Stimulated activated naive CD8-positive, alpha-beta T cell treated with anti-CD3 and anti-CD28 coated beads, Interleukin-15, Interleukin-2, amounts not matched to agents 100 U/mL and 50 U/mL, for 24 hours (primary cell): ENCODE data around the gene SYCP2L.
"Not testable (repeated sequence)": the region's sequence is repeated elsewhere in the genome, so short reads cannot be mapped to it uniquely, and the experiment has no call there.

Experiments
- ATAC-seq: fragments of 150-1000 bp; cut with Tn5 transposase; one replicate; pipeline ENCODE4 v1.10.0; 2021
- DNase-seq: peaks from one replicate; pipeline ENCODE4 v3.0.0; 2021

The SYCP2L gene

DNA sequence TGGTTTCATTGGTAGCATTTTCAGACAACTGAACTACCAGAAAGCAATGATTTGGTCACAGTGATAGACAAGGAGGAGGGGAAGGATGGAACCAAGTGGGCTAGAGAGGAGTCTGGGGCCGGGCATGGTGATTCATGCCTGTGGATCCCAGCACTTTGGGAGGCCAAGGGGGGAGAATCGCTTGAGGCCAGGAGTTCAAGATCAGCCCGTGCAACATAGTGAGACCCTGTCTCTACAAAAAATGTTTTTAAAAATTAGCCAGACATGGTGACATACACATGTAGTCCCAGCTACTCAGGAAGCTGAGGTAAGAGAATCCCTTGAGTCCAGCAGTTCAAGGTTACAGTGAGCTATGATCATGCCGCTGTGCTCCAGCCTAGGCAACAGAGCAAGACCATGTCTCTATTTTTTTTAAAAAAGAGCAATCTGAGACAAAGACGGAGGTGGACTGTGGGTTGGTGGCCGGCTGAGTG, 70.6 kb downstream of the SYCP2L start:
- DNase-seq (no peak), ATAC-seq (no peak)

DNA sequence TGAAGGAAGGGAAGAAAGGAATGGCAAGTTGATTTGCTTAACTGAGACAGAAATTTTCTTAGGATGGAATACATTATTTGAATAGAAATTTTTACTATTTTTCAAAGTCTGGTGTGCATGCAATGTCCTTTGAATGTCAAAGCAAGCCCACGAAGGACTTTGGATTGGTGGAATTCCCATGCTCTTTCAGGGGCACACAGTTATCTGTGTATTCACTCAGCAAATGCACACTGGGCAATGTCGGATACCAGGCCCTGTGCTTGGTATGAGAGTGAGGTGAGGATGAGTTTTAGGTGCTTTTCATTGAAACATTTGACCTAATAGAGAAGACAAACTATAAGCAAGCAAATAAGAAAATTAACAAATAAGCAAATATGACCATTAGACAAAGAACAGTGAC, 73.3 kb downstream of the SYCP2L start:
- DNase-seq (no peak), ATAC-seq (no peak)

DNA sequence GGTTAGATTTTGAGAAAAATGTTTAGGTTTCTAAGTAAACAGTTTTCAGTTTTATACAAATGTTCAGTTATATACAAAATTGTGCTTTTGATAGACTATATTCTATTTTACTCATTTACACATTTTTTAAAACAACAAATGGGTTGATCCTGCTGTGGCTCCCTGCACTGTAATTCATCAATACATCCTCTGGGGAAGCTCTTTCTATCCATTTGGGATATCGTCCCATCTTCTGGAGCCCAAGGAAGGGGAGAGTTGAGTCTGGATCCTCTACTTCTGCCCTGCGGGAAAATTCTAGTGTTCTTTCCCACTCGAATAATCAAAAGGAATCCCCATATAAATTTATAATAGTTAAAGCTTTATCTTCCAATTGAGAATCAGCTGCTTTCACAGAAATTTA, 75.0 kb downstream of the SYCP2L start:
- DNase-seq (no peak), ATAC-seq (no peak)

DNA sequence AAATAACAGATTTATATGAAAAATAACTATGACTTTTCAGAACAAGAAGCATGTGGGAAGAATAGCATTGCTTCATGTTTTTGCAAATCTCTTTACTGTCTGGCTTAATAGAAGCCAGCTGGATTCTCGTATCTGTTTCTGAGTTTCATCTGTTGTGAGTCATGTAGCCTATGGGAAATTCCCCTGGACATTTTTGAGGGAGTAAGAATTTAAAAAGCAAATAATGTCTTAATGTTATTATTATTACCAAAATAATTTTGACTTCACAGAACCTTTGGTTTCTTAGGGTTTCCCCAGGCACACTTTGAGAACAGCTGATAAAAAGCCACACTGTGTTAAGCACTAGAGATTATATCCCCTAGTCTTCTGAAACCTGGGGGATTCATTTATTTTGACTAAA, 75.8 kb downstream of the SYCP2L start:
- DNase-seq, result no peak
- ATAC-seq, result no peak

DNA sequence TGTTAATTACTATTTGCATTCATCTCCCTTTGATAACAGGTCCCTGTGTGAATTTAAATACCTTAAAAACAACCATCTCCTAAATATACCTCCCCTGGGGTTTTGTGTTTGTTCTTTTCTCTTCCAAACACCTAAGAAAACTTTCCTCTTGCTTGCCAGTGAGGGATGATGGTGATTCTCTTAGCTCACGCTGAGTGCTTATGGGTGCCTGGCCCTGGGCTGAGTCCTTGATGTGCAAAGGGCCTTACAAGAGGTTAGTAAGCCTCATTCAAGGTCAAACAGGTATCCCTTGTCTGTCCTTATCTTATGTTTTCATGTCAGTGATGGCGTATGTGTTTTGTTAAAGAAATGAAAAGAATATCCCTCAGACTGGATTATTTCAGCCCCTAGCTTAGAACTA, 76.3 kb downstream of the SYCP2L start:
- ATAC-seq, result no peak
- no peak for DNase-seq

DNA sequence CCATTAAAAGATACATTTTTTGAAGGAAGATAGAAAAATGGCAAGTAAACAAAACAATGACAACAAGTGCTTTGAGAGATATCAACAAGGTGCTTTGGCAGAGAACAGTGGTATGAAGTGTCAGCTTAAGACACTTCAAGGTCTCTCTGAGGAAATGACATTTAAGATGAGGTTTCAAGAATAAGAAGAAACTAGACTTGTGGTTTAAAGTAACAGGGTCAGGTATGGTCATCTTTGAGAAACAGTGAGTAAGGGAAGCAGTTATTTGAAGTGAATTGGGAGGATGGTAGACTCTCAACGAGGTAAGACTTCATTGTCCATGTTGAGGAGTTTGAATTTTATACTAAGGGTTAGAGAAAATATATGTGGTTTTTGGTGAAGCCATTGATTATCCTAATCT, 77.8 kb downstream of the SYCP2L start:
- ATAC-seq (no peak), DNase-seq (no peak)

DNA sequence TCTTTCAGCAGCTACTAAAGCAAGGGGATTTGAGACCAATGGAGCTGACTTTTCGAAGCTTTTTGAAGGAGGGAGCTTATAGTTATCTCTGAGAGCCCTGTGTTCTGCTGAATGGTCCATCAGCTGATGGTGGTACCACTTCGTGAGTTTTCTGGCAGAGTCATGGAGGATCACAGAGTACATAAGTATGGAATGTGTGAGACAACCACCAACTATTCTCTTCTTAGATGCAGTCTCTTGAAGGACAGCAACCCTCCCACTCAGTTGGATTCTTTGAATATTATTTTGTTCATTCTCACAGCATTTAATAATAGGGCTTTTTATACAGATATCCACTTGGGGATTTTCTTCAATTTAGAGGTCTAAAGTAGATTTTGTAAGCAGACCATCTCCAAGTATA, 81.9 kb downstream of the SYCP2L start:
- no peak for ATAC-seq

DNA sequence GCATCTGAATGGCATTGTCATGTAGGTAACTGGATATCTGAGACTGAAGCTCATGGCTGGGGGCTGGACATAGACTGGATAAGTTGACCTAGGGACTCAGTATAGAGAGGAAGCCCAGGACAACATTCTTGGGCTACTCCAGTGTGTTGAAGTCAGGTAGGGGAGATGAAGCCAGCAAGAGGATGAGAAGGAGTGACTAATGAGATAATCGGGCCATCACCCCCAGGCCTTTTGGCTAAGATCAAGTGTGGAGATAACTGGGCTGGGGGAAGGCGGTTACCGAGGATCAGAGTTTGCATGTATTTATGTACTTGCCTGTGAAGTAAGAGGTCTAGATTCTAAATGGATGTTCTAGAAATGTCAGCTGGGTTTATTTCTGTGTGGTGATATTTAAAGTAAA, 83.9 kb downstream of the SYCP2L start:
- ATAC-seq (no peak), DNase-seq (no peak)

More for the DNA sequence above, 81.9 kb downstream of the SYCP2L start:
- DNase-seq, result no peak

DNA sequence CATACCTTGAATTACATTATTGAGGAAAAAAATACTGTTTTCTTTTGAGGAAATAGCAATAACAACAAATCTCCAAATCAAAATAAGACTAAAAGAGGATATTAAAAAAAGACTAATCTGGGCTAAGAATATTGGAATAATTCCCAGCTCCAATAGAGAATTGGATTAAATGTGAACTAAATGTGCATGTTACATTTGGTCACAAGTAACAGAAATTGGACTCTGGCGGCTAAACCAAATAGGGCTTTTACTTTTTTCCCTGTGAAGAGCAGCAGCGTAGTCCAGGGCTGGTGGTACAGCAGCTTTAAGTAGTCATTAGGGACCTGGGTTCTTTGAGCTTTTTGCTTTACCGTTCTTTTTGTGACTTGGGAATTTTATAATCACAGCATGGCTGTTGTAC, 85.3 kb downstream of the SYCP2L start:
- DNase-seq, result no peak
- ATAC-seq, result no peak

DNA sequence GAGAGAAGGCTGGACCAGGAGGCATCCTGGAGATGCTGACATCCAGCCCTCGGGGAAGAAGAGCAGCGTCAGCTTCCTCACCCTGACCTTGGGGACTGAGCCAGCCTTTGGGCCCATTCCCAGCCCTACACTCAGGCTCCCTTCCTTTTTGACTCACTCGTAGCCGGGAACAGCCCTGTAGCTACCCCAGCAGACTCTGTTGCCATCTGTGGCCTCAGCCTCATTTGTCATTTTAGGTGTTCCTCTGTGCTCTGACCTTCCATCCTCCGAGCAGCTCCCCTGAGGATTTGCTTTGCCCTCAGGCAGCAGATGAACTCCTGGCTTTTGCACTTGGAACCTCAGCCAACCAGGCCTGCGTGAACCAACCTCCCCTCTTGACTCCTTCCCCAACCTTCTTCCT, 89.7 kb downstream of the SYCP2L start:
- ATAC-seq (no peak), DNase-seq (no peak)

DNA sequence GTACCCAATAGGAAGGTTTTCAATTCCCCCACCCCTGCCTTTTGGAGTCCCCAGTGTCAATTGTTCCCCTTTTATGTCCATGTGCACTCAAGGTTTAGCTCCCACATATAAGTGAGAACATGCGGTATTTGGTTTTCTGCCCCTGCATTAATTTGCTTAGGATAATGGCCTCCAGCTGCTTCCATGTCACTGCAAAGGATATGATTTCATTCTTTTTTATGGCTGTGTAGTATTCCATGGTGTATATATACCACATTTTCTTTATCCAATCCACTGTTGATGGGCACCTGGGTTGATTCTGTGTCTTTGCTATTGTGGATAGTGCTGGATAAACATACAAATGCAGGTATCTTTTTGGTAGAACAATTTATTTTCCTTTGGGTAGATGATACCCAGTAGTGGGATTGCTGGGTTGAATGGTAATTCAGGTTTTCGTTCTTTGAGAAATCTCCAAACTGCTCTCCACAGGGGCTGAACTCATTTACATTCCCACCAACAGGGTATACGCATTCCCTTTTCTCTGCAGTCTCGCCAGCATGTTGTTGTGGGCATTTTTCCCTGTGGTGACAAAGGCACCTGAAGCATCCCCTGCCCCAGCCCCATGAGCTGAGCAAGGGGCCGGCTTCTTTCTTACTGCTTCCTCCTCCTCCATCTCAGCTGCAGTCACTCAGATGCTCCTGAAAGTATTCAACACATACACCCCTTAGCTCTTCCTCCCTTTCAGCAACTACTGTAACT, 90.5 kb downstream of the SYCP2L start:
- ATAC-seq, result no peak
- DNase-seq, result no peak

DNA sequence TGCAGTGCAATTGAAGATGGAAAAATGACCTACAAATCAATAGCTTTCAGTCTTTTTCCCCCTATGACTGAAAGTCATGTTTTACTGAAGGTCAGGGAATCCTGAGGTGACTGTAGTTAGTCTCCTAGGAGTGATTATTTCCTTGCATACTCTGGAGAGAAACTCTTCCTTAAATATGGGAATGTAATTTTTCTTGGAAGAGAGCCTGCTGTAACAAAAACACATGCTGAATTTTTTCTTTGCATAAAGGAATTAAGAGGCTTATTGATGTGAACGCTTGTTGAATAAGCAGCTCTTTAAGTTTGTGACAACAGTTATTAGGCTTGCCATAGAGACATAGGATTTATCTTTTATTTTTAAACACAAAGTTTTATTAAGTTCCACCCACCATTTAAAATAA, 92.8 kb downstream of the SYCP2L start:
- no peak for ATAC-seq
- no peak for DNase-seq

DNA sequence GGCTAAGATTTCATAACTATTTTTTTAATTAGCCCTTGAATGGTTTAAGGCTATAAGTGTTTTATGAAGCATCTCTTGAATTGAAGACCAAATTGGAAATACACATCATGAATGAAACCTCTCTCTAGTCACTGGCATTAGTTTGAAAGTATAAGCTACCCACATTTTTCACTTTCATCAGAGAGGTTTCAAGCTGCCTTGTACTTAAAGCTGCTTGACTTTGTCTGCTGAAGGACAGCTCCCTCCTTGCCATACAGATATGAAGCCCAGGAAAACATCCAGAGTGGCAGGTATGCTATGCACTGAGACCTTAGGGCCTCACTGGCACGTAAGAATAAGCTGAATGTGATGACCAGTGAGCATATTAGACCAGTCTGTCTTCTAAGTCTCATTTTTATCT, 94.6 kb downstream of the SYCP2L start:
- DNase-seq (no peak), ATAC-seq (no peak)

DNA sequence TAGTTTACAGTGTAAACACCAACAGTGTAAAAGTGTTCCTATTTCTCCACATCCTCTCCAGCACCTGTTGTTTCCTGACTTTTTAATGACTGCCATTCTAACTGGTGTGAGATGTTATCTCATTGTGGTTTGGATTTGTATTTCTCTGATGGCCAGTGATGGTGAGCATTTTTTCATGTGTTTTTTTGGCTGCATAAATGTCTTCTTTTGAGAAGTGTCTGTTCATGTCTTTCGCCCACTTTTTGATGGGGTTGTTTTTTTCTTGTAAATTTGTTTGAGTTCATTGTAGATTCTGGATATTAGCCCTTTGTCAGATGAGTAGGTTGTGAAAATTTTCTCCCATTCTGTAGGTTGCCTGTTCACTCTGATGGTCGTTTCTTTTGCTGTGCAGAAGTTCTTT, 98.1 kb downstream of the SYCP2L start:
- ATAC-seq, result not testable (repeated sequence)

DNA sequence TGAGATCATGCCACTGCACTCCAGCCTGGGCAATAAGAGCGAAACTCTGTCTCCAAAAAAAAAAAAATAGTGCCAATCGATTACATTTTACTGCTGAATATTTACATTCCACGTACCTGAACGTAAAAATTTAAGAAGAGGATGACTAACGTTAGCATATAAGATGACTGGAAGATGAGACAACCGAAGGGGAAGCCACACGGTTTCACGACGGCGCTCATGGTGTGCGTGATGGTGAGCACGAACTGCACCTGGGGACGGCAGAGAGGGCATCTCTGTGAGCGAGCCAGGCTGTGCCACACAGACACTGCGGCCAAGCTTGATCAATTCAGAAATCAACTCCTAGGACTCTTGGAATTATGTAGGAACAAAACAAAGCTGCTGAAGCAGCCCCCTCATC, 102.7 kb downstream of the SYCP2L start:
- no peak for ATAC-seq
- no peak for DNase-seq

More for the DNA sequence above, 98.1 kb downstream of the SYCP2L start:
- not testable (repeated sequence) for DNase-seq

DNA sequence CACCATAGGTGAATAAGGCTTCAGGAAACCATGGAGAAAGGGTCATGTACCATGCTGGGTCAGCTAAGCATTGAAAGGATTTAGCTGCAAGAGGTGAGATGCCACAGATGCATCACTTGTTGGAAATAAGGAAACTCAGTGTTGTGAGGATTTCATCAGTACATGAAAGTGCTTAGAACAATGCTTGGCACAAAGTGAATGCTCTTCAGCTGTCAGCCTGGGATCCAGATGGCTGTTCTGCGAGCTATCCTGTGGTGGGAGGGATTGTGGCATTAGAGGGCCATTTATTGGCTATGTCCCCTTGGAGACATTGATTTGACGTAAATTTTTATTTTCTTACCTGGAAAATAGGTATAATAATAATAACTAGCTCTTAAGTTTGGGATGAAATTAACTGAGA, 104.3 kb downstream of the SYCP2L start:
- DNase-seq (no peak), ATAC-seq (no peak)

DNA sequence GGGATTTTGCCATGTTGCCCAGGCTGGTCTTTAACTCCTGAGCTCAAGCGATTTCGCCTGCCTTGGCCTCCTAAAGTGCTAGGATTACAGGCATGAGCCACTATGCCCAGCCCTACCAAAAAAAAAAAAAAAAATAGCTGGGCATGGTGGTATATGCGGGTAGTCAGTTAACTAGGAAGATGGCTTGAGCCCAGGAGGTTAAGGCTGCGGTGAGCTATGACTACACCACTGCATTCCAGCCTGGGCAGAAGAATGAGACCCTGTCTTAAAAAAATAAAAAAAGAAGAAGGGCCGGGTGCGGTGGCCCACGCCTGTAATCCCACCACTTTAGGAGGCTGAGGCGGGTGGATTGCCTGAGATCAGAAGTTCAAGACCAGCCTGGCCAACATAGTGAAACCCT, 107.0 kb downstream of the SYCP2L start:
- no peak for ATAC-seq
- DNase-seq, result no peak

DNA sequence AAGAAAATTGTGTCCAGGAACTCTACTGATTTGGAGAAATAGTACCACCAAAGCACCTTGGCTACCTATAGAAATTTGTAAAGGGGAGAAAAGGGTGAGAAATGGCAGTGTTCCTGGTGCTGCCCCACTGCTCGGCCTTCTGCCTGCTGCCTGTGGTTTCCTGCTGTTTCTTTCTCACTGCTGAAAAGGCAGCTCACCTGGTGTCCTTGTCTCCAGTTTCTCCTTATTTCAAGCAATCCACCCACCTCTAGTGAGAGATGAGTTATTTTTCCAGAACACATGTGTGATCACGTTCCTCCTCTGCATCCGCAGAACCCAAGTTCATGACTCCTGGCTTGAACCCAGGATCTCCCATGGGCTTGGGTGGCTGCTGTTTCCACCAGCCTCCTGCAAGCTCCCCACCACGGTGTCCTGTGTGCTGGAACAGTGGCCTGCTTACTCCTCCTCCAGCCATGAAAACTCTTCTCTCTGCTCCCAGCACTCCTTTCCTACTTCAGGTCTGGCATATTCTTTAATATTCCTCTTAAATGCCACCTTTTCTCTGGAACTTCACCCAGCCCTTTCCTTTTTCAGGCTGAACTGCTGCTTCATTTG, 108.4 kb downstream of the SYCP2L start:
- ATAC-seq (no peak), DNase-seq (no peak)

DNA sequence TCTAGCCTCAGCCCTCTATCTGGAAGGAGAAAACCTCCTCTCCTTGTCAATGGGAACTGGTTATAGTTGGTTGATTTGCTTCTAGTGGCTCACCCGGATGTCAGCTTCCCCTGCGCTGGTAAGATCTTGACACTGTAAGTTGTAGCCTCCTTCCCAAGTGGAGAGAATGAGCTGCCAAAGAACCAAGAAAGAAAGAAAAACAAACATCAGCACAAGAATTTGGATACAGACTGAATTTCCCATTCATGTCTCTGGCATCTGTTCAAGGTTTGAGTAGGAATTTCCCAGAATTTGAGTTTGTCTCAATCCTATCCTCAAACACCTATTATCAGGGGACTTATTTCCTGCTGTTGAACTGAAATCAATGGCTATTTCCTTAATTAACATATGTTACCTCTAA, 113.1 kb downstream of the SYCP2L start:
- DNase-seq (no peak), ATAC-seq (no peak)

DNA sequence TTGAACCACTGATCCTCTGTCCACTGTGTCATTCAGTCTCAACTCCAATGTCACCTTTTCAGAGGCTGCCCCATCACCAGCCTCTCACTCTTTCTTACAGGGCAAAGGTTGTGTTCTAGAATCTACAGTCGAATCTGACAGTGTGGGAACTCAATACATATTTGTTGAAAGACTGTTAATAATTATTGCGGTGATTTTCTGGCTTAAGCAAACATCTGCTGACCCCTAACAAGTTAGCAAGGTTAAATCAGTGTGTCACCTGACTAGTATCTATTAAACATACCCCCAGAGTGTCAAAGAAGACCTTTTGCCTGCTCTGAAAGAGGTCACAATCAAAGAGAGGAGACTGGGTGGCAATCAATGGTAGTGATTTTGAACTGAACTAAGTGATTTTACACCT, 115.3 kb downstream of the SYCP2L start:
- ATAC-seq (no peak), DNase-seq (no peak)

DNA sequence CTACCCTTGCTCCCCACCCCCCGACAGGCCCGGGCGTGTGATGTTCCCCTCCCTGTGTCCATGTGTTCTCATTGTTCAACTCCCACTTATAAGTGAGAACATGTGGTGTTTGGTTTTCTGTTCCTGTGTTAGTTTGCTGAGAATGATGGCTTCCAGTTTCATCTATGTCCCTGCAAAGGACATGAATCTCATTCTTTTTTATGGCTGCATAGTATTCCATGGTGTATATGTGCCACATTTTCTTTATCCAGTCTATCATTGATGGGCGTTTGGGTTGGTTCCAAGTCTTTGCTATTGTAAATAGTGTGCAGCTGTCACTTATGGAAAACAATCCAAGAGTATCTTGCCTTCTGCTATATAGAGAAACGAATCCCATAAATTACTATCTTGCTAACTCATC, 116.4 kb downstream of the SYCP2L start:
- DNase-seq, ATAC-seq: not testable (repeated sequence)

DNA sequence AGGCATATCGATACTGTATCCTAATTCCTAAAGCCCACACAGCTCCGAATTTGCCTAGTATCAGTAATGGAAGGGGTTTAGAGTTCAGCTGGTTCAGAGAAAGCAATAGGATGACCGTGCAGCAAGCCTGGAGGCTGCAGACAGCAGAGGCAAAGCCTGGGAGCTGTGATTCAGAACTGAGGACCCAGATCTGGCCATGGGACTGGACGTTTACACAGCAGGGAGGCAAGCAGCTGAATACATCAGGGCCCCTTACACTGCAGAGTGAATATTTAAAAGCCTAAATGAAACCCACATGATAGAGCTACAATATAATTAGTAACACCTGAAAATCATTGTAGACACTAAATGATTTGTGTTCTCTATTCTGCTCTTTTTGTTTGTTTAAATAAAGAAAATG, 119.2 kb downstream of the SYCP2L start:
- ATAC-seq (no peak), DNase-seq (no peak)

DNA sequence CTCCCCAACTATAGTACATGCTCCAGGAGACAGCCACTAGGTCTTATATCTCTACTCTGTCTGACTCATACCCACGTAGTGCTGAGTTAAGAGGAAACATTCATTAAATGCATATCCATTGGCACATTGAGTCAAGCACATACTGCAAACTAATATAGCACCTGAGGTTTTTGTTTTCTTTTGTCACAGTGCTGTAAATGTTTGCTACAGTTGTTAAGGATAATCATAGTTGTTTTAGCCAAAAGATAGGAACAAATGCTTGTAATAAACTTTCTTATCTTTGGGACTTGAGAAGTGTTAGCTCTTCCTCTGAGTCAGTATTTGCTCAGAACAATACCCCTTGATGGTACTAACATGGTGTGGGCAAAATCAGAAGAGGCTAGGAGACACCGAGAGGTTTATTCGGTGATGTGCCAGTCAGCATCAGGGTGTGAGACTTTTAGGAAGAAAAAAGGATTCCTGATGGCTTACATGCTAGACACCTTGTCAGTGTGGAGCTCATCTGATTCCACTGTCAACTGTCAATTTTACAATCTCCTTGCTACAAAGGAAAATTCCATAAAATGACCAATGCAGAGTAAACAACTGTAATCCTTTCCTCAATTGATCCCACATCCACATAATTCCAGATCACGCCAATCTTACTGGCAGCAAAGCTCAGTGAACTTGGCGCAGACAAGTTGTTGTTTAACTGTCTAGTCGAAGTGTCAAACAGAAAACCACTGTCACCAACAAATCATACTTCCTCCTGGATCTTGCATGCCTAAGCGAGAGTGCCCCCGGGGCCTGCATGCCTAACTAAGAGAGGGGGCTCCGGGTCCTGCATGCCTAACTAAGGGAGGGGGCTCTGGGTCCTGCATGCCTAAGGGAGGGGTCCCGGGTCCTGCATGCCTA, 121.1 kb downstream of the SYCP2L start:
- DNase-seq, result no peak
- no peak for ATAC-seq
